Fibroblast of the aortic adventitia (primary cell): ENCODE measurements around the gene DENND1A. TPM values are rescaled to one million over a fixed set of nuclear protein-coding genes. Genes with fewer than 3 reads are reported as not detected.

ENCODE experiments used
- DNase-seq: peaks from one replicate; pipeline ENCODE4 v3.0.0-alpha.2; 2010; ENCODE audit warnings: low read depth
- H3K4me3 ChIP-seq: 2 replicates; pipeline ENCODE4 v1.5.1; 2011; ENCODE audit warnings: low read depth, mild to moderate bottlenecking, control low read depth, low read length, moderate library complexity
- total RNA-seq: library from RNA; depleted of rRNA; stranded (reverse); fragments of >200 nt; gene quantifications from 2 replicates; pipeline ENCODE4 v1.2.3, GENCODE V29; 2012; ENCODE audit warnings: low replicate concordance
- TF ChIP-seq, protein P1 (sequence below): IDR thresholded peaks from 2 replicates; pipeline ENCODE4 v1.5.1; 2011; ENCODE audit warnings: mild to moderate bottlenecking, low read length, control low read depth, inconsistent platforms; ENCODE audit not compliant: insufficient read depth

Gene DENND1A
- total RNA-seq, 1 donor, result 27.7 TPM

DNA sequence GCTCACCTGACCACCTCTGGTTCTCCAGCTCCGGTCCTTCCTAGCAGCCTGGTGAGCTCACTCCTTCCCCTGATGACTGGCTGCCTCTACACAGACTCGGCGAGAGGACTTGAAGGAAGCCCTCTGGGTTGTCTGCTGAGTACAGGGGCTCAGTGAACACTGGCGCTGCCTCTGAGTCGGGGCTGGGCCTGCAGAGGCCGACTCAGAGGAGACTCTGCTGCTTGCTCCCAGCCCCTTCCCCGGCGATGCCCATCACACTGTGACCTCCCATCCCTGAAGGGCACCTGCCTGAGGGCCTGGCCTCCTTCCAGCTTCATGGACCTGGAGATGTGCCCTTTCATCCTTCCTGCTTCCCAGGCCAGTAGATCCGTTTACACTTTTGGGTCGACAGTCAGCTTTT lies 551.9 kb downstream of the DENND1A start:
- TF ChIP-seq, protein P1, sequence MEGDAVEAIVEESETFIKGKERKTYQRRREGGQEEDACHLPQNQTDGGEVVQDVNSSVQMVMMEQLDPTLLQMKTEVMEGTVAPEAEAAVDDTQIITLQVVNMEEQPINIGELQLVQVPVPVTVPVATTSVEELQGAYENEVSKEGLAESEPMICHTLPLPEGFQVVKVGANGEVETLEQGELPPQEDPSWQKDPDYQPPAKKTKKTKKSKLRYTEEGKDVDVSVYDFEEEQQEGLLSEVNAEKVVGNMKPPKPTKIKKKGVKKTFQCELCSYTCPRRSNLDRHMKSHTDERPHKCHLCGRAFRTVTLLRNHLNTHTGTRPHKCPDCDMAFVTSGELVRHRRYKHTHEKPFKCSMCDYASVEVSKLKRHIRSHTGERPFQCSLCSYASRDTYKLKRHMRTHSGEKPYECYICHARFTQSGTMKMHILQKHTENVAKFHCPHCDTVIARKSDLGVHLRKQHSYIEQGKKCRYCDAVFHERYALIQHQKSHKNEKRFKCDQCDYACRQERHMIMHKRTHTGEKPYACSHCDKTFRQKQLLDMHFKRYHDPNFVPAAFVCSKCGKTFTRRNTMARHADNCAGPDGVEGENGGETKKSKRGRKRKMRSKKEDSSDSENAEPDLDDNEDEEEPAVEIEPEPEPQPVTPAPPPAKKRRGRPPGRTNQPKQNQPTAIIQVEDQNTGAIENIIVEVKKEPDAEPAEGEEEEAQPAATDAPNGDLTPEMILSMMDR, result no peak

DNA sequence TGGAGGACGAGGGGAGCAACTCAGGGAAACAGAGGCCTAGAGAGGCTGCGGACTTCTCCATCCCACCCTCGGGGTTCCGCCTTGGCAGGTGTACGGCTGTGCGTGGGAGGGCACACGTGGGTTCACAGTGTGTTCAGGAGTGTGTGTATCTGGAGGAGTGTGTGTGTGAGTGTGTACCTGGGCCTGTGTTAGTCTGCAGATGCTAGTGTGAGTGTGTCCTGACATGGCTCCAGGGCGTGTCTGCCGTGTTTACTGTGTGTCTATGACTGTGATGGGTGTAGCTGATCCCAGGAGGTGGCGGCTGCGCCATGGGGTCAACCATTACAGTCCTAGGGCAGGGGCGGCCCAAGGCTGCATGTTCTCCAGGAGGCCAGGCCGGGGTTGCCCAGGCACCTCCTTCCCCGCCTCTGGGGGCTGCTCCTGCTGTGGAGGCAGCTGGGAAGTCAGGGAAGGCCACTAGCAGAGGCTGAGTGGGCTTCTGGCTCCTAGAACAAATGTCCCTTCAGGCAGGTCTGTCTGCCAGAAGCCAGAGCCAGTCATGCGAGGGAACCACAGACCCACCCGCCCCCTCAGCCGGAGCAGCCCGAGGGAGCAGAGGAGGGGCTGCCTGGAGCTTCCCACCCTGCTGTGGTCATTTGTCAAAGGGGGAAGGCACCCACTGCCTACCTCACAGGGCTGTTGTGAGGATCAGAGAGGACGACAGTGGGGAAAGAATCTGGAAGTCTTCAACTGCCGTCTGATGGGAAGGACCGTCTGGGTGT lies 552.5 kb downstream of the DENND1A start:
- no peak for DNase-seq
- H3K4me3 ChIP-seq, result no peak overlapping the region
- TF ChIP-seq, protein P1, result no peak

More for the DNA sequence above, 551.9 kb downstream of the DENND1A start:
- no peak overlapping the region for H3K4me3 ChIP-seq
- DNase-seq, result no peak

DNA sequence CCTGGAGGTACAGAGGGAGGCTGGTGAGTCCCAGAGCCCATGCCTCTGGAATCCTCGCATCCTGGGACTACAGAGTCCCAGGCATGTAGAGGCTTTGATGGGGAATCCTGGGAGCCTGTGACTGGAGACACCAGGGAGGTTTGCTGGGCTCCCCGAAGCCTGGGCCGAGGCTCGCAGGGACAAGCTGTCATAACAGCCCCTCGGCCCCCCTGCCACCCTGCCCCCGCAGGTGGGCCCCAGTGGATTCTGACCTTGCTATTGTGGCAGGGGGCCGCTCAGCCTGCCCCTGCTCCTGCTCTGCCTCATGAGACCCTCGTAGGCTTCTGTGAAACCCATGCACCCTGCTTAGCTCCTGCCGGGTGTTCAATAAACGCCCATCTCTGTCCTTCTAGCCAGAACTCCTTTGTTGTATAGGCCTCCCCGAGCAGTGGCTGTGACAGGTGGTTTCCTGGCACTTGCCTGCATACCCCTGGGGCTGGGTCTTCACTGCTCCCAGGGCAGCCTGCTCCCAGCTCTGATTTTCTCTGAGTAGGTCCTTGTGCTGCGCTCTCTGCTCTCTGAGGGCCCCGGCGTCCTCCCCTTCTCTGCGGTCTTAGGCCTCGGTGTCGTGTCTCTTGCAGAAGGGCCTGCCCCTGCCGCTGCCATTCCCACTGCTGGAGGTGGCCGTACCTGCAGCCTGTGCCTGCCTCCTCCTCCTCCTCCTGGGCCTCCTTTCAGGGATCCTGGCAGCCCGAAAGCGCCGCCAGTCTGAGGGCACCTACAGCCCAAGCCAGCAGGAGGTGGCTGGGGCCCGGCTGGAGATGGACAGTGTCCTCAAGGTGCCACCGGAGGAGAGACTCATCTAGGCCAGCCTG lies 553.5 kb downstream of the DENND1A start:
- no peak overlapping the region for H3K4me3 ChIP-seq
- no peak for DNase-seq
- TF ChIP-seq, protein P1, result no peak

DNA sequence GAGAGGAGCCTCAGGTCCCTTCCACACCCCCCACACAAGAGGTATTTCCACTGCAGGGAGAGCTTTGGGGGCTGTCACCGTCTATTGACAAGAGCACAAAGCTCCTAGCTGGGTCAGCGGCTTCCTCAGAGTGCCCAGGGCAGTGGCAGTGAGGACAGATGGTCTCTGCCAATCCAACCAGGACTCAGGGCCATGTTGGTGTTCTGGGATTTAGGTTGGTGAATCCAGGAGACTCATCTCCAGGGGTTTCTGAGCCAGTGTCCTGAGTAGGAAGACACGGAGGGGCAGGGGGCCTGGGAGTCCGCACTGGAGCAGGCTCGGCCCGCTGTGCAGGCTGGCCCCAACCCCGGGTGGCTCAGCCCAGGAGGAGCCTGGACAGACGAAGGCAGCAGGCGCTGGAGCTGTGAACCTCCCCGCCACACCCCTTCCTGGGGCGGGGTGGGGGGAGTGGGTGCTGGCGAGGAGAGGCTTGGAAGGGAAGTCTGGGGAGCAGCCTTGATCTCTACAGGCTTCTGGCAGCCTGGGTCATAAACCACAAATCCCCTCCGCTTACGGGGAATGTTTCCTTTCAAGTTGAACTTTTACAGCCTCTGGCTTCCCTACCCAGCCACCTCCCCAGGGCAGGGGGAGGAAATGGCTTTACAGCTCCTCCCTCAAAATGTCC lies 554.3 kb downstream of the DENND1A start:
- DNase-seq, result peak; percentile 15
- no peak overlapping the region for H3K4me3 ChIP-seq
- TF ChIP-seq, protein P1, result no peak

DNA sequence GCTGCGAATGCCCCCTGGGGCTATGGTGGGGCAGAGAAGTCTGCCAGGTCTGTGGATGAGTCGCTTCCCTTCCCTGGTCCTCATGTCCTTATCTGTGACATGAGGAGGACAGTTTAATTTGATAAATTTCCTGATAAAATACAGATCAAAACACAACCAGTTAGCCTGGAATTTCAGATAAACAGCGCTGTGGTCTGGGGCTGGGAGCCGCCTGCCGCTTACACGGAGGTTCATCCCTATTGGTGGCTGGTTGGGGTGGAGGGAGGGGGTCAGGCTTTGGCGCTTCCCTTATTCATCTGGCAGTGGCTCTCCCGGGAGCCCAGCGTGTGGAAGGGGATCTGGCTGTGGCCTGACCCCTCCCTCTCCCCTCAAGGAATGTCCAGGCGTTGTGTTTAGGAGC lies 556.0 kb downstream of the DENND1A start:
- DNase-seq, result no peak
- TF ChIP-seq, protein P1, result no peak

DNA sequence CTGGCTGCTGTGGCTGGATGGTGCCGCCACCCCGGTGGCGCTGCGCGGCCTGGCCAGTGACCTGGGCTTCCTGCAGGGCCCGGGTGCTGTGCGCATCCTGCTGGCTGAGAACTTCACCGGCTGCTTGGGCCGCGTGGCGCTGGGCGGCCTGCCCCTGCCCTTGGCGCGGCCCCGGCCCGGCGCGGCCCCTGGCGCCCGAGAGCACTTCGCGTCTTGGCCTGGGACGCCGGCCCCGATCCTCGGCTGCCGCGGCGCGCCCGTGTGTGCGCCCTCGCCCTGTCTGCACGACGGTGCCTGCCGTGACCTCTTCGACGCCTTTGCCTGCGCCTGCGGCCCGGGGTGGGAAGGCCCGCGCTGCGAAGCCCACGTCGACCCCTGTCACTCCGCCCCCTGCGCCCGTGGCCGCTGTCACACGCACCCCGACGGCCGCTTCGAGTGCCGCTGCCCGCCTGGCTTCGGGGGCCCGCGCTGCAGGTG lies 556.4 kb downstream of the DENND1A start:
- no peak for DNase-seq
- no peak overlapping the region for H3K4me3 ChIP-seq
- TF ChIP-seq, protein P1, result no peak

More for the DNA sequence above, 556.0 kb downstream of the DENND1A start:
- no peak overlapping the region for H3K4me3 ChIP-seq
